Uterus (tissue), 2 donors: ENCODE results near the gene BCCIP.

Source experiments
- POLR2A ChIP-seq, 2 donors: fragments of 450-650 bp; IDR thresholded peaks; one replicate each; pipeline ENCODE4 v1.6.1; 2016; ENCODE audit warnings: antibody characterized with exemption in 2 of 2, mild to moderate bottlenecking in 1 of 2, moderate library complexity in 1 of 2
- TF ChIP-seq, protein P1 (sequence below), 4 experiments: fragments of 200-600 bp in 2 of 4; fragments of 450-650 bp in 2 of 4; sonication (generic) in 2 of 4; IDR thresholded peaks; one replicate each; pipeline ENCODE4 v1.5.1; 2016 to 2019; ENCODE audit warnings: antibody characterized with exemption in 4 of 4, mild to moderate bottlenecking in 2 of 4, moderate library complexity in 1 of 4

DNA sequence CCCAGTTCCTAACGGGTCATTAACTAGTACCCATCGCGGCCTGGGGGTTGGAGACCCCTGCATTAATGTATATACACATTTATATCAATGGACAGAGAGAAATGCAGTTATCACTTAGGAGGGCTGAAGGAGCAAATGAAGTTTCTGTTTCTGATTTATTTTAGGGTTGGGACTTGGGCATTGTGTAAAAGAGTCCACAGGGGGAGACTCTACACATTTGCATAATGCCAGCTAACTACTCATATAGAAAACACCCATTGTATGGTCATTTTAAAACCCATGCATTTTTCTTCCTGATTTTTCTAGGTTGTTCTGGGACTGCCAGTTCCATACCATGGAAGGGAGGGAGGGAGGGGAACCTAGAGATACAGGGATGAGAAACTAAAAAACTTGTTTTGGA is 23.5 kb downstream of the BCCIP start:
- no peak for TF ChIP-seq POLR2A (IDR thresholded peaks at IDR 0.05)
- TF ChIP-seq, protein P1, sequence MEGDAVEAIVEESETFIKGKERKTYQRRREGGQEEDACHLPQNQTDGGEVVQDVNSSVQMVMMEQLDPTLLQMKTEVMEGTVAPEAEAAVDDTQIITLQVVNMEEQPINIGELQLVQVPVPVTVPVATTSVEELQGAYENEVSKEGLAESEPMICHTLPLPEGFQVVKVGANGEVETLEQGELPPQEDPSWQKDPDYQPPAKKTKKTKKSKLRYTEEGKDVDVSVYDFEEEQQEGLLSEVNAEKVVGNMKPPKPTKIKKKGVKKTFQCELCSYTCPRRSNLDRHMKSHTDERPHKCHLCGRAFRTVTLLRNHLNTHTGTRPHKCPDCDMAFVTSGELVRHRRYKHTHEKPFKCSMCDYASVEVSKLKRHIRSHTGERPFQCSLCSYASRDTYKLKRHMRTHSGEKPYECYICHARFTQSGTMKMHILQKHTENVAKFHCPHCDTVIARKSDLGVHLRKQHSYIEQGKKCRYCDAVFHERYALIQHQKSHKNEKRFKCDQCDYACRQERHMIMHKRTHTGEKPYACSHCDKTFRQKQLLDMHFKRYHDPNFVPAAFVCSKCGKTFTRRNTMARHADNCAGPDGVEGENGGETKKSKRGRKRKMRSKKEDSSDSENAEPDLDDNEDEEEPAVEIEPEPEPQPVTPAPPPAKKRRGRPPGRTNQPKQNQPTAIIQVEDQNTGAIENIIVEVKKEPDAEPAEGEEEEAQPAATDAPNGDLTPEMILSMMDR (IDR thresholded peaks at IDR 0.05), result no peak
